ENCODE measurements around the gene MCRIP2.

The MCRIP2 gene

DNA sequence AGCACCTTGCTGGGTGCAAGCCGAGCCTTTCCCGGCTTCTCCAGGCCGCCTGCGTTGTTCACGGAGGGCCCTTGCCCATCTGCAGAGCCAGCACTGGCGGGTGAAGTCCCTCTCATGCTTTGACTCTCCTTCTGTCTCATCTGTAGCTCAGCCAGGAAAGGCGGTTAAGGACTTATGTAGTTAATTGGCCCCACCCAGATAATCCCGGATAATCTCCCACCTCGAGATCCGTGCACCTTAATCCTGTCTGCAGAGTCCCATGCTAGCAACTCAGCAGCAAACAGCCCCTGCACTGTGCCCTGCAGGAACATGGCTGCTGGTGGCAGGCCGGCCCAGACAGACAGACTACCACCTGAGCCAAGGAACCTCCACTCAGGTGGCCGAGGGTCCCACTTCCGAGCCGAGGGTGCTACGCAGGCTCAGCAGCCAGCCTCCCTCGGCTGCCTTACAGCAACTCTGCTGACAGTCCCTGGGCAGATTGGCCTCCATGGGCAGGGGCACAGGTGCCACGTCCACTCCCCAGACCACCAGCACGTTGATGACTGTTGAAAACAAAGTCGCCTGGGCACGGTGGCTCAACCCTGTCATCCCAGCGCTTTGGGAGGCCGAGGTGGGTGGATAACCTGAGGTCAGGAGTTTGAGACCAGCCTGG lies 34.8 kb upstream of the MCRIP2 start:
- in situ Hi-C loops (cut with MboI; ENCODE audit: low sequenced_read_pairs, unreplicated experiment) = no loop called here
- no peak for DNase-seq (ENCODE audit: low spot score)
- TF ChIP-seq, protein P1, sequence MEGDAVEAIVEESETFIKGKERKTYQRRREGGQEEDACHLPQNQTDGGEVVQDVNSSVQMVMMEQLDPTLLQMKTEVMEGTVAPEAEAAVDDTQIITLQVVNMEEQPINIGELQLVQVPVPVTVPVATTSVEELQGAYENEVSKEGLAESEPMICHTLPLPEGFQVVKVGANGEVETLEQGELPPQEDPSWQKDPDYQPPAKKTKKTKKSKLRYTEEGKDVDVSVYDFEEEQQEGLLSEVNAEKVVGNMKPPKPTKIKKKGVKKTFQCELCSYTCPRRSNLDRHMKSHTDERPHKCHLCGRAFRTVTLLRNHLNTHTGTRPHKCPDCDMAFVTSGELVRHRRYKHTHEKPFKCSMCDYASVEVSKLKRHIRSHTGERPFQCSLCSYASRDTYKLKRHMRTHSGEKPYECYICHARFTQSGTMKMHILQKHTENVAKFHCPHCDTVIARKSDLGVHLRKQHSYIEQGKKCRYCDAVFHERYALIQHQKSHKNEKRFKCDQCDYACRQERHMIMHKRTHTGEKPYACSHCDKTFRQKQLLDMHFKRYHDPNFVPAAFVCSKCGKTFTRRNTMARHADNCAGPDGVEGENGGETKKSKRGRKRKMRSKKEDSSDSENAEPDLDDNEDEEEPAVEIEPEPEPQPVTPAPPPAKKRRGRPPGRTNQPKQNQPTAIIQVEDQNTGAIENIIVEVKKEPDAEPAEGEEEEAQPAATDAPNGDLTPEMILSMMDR (IDR thresholded peaks at IDR 0.05; ENCODE audit: borderline replicate concordance, control extremely low read depth, extremely low read depth, insufficient read depth, missing control alignments) = no peak

DNA sequence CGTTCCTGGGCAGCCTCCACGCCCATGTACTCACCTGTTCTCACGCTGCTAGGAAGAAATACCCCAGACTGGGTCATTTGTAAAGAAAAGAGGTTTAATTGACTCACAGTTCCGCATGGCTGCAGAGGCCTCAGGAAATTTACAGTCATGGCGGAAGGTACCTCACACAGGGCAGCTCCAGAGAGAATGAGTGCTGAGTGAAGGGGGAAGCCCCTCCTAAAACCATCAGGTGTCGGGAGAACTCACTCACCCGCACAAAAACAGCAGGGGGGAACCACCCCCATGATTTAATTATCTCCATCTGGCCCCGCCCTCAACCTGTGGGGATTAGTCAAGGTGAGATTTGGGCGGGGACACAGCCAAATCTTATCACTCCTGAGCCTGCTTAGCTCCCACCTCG lies 33.6 kb upstream of the MCRIP2 start:
- in situ Hi-C loops (cut with MboI; ENCODE audit: low sequenced_read_pairs, unreplicated experiment) = no loop called here
- DNase-seq (ENCODE audit: low spot score) = no peak
- TF ChIP-seq, protein P1 (IDR thresholded peaks at IDR 0.05; ENCODE audit: borderline replicate concordance, control extremely low read depth, extremely low read depth, insufficient read depth, missing control alignments) = no peak

DNA sequence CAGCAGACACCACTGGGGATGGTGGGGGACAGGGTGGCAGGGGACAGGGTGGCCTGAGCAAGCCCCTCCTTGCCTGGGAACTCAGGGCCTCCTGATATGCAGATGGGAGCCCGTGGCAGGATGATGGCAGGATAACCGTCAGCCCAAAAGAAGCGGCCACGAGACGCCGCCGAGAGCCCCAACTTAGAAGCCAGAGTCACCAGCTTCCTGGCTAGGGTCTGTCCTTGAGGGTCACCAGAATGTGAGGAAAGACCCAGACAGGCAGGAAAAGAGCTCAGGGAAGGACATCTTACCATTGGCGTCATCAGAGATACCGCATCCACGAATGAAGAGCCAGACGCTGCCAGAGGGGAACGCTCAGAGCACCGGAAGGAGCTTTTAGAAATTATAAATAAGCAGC lies 32.3 kb upstream of the MCRIP2 start:
- no peak for DNase-seq (ENCODE audit: low spot score)
- TF ChIP-seq, protein P1 (IDR thresholded peaks at IDR 0.05; ENCODE audit: borderline replicate concordance, control extremely low read depth, extremely low read depth, insufficient read depth, missing control alignments) = no peak
- in situ Hi-C loops (cut with MboI; ENCODE audit: low sequenced_read_pairs, unreplicated experiment) = no loop called here

DNA sequence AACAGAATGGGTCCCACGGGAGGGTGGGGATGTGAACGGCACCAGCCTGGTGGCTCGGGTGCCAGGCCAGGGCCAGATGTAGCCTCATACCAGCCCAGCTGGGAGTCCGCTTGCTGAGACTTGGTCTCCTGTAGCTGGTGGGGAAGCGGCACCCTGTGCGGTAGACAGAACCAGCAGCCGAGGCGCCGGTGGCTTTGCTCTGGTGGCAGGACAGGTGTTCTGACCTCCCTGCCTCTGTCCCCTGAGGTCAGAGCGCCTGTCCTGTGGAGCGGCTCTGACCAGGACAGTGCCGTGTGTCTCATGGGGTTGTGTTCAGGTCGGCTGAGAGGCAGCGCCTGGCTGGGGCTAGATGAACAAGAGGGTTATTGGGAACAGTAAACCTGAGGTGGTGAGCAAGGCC lies 31.6 kb upstream of the MCRIP2 start:
- in situ Hi-C loops (cut with MboI; ENCODE audit: low sequenced_read_pairs, unreplicated experiment) = no loop called here
- TF ChIP-seq, protein P1 (IDR thresholded peaks at IDR 0.05; ENCODE audit: borderline replicate concordance, control extremely low read depth, extremely low read depth, insufficient read depth, missing control alignments) = no peak

DNA sequence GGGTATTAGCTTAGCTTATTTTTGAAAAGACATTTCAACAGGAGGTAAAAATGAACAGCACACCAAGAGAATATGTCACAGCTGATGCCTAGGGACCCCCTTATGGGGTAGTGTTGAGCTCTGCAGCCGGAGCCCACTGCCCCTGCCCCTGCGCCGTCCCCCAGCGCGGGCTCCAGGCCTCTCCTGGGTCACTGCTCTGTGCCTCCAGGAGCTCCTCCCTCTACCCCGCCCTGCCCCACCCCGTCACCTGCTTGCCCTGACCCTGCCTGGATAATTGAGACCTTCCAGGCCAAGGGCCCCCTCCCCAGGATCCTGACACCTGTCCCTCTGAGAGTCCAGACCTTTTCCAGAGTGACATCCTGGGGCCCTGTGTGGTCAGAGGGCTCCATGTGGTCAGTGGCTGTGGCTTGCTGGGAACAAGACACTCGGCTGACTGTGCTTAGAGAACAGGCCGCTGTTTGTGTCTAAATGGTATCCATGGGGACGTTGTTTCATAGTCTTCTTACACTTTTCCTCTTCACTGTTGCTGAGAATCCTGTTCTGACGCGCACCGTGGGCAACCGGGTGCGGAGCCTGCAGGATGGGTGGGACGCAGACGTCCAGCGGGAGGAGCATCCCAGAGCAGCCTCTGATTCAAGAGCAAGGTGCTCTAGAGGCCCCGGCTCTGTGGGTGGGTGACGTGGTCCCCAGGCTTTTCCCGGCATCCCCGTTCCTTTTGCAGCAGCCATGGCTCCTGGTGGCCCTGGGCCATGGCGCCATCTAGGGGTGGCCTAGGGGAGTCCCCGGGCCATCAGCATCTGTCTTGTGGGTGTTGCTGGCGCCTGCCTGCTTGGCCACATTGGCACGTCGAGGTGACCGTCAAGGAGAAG lies 30.9 kb upstream of the MCRIP2 start:
- peak; percentile 69 for DNase-seq (ENCODE audit: low spot score)
- TF ChIP-seq, protein P1 (IDR thresholded peaks at IDR 0.05; ENCODE audit: borderline replicate concordance, control extremely low read depth, extremely low read depth, insufficient read depth, missing control alignments) = no peak
- in situ Hi-C loops (cut with MboI; ENCODE audit: low sequenced_read_pairs, unreplicated experiment) = no loop called here

More for the DNA sequence above, 31.6 kb upstream of the MCRIP2 start:
- DNase-seq (ENCODE audit: low spot score) = no peak

DNA sequence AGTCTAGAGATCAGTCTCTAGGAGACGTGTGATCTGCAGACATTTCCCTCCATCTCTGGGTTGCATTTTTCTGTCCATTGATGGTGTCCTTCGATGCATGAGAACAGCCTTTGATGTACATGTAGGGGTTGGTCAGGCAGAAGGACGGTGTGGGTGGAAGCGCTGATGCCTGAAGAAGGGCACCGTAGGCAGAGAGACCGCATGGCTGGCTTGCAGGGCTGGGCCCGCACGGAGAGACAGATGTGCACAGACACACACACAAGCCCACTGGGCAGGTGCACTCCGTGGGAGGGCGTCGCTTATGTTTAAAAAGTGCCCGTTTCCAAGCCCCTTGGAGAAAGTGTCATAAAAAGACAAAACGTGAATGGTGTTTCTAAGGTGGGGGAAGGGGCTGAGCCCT lies 26.5 kb upstream of the MCRIP2 start:
- TF ChIP-seq, protein P1 (IDR thresholded peaks at IDR 0.05; ENCODE audit: borderline replicate concordance, control extremely low read depth, extremely low read depth, insufficient read depth, missing control alignments) = no peak
- in situ Hi-C loops (cut with MboI; ENCODE audit: low sequenced_read_pairs, unreplicated experiment) = no loop called here
- no peak for DNase-seq (ENCODE audit: low spot score)
